OCI-LY3 (cell line): ENCODE data around the gene ZFYVE21.

Source experiments
- H2AFZ ChIP-seq: fragments of 200-600, 300-600 bp; shearing (Covaris generic); 2 replicates; pipeline ENCODE4 v1.6.0; 2014; ENCODE audit warnings: antibody characterized with exemption, low read depth, low read length
- H3K27ac ChIP-seq: fragments of 200-600, 300-600 bp; sonication (generic); 2 replicates; pipeline ENCODE4 v1.5.1; 2014; ENCODE audit warnings: mild to moderate bottlenecking, low read length, moderate library complexity, mixed read lengths
- H3K27me3 ChIP-seq: fragments of 200-600, 300-600 bp; sonication (generic); 2 replicates; pipeline ENCODE4 v1.6.1; 2014; ENCODE audit warnings: low read depth, low read length, mixed read lengths
- H3K36me3 ChIP-seq: fragments of 200-600, 300-600 bp; sonication (generic); replicated peaks from 2 replicates; pipeline ENCODE3; 2014; ENCODE audit warnings: low read depth, low read length, mixed read lengths
- H3K4me1 ChIP-seq: fragments of 300-600, 200-600 bp; sonication (generic); 2 replicates; pipeline ENCODE4 v1.6.1; 2014; ENCODE audit warnings: low read length, mixed read lengths
- H3K4me2 ChIP-seq: fragments of 200-600, 300-600 bp; sonication (generic); 2 replicates; pipeline ENCODE4 v1.6.1; 2014; ENCODE audit warnings: low read length, mixed read lengths
- H3K4me3 ChIP-seq: fragments of 300-600, 200-600 bp; sonication (generic); 2 replicates; pipeline ENCODE4 v1.5.1; 2014; ENCODE audit warnings: antibody characterized with exemption, mild to moderate bottlenecking, low read length, moderate library complexity
- H3K79me2 ChIP-seq: fragments of 300-600, 200-600 bp; shearing (Covaris generic); 2 replicates; pipeline ENCODE4 v1.6.1; 2014; ENCODE audit warnings: mild to moderate bottlenecking, low read length, mixed read lengths
- H3K9ac ChIP-seq: fragments of 300-600, 200-600 bp; shearing (Covaris generic); 2 replicates; pipeline ENCODE4 v1.6.0; 2014; ENCODE audit warnings: mild to moderate bottlenecking, low read length, moderate library complexity
- H3K9me3 ChIP-seq: fragments of 200-600, 300-600 bp; shearing (Covaris generic); 2 replicates; pipeline ENCODE4 v1.6.1; 2014; ENCODE audit warnings: low read length, mixed read lengths; ENCODE audit not compliant: insufficient read depth
- H4K20me1 ChIP-seq: fragments of 200-600, 300-600 bp; sonication (generic); 2 replicates; pipeline ENCODE4 v1.6.1; 2016; ENCODE audit warnings: low read length, mixed read lengths; ENCODE audit not compliant: insufficient read depth
- EZH2phosphoT487 ChIP-seq: fragments of 200-600 bp; shearing (Covaris generic); IDR thresholded peaks from 2 replicates; pipeline ENCODE4 v1.6.1; 2018; ENCODE audit warnings: antibody characterized with exemption, mixed run types, low read depth
- TF ChIP-seq, protein P1 (sequence below): fragments of 200-600, 300-600 bp; sonication (generic); IDR thresholded peaks from 2 replicates; pipeline ENCODE4 v1.5.1; 2014; ENCODE audit warnings: antibody characterized with exemption, low read length, low read depth

ZFYVE21 gene

DNA sequence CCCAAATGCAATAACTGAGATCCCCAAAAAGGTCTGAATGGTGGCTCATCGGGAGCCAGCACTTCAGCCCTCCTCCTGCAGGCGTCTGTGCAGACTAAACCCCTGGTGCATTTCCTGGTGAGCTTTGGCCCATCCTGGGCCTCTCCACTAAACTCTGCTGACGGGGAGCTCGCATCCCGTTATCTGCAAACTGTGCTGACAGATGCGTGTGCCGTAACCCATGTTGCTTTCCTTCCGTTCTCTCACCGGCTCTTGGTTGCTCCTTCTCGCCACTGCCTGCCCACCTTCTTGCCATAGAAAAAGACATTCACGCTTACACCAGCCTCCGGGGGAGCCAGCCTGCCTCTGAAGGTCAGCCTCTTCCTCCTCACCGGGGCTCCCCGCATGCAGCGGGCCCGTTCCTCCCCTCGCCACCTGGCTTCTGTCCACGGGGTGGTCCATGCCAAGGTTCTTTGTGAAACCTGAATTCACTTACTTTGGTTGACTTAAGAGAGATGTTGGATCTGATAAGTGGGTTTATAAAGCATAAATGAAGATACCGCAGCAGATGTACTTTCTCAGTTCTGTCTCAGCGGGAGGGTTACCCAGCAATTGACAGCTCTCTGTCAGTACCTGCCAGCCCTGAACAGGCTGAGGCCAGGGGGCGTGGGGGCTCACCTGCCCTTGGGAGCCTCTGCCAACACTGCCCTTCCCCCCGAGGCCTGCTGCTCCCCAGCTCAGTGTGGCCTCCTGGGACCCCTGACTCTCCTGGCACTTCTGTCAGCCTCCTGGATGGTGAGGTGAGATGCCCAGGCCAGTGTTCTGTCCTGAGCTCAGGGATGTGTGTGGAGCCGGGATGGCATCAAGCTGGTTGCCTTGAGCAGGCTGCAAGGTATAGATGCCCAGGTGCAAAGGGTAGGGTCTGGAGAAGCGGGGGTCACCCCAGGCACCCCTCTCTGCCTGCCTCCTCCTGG lies 14.2 kb downstream of the ZFYVE21 start:
- no peak overlapping the region for H2AFZ ChIP-seq
- no peaks in the 10 kb centered on the region for H4K20me1 ChIP-seq
- H3K4me3 ChIP-seq: no peak overlapping the region
- H3K9ac ChIP-seq: no peak overlapping the region
- TF ChIP-seq, protein P1, sequence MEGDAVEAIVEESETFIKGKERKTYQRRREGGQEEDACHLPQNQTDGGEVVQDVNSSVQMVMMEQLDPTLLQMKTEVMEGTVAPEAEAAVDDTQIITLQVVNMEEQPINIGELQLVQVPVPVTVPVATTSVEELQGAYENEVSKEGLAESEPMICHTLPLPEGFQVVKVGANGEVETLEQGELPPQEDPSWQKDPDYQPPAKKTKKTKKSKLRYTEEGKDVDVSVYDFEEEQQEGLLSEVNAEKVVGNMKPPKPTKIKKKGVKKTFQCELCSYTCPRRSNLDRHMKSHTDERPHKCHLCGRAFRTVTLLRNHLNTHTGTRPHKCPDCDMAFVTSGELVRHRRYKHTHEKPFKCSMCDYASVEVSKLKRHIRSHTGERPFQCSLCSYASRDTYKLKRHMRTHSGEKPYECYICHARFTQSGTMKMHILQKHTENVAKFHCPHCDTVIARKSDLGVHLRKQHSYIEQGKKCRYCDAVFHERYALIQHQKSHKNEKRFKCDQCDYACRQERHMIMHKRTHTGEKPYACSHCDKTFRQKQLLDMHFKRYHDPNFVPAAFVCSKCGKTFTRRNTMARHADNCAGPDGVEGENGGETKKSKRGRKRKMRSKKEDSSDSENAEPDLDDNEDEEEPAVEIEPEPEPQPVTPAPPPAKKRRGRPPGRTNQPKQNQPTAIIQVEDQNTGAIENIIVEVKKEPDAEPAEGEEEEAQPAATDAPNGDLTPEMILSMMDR: no peak
- TF ChIP-seq EZH2phosphoT487: no peak
- H3K79me2 ChIP-seq: no peaks in the 10 kb centered on the region
- no peak overlapping the region for H3K4me2 ChIP-seq
- peaks cover 3% of the 10 kb centered on the region for H3K36me3 ChIP-seq
- H3K27me3 ChIP-seq: no peaks in the 10 kb centered on the region
- no peaks in the 10 kb centered on the region for H3K4me1 ChIP-seq
- no peaks in the 10 kb centered on the region for H3K9me3 ChIP-seq
- no peak overlapping the region for H3K27ac ChIP-seq

DNA sequence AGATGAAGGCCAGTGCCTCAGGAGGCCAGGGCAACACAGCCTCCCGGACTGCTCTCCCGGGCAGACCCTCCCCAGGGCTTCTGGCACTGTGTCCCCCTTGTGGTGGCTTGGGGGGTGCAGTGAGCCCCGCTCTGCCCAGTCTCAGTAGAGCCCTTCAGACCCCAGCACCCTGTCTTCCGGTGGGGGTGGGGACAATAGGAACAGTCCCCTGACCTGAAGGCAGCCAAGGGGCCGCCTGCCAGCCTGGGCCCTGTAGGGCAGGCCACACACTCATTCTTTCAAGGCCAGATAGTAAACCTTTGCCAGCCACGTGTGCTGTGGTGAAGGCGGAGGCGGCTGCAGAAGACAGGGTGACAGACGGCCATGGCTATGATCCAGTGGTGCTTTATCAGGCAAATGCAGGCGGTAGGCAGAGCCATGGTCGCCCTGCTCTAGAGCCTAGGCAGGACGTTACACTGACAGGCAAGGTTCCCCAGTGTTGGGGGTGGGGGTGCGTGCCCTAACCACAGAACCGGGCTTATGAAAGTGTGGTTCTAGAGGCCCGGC lies 15.0 kb downstream of the ZFYVE21 start:
- Histone ChIP-seq H3K36me3 (peaks cover 3% of the 10 kb centered on the region), H3K79me2 (no peaks in the 10 kb centered on the region), H3K9ac (no peak overlapping the region), H4K20me1 (no peaks in the 10 kb centered on the region), H3K9me3 (no peaks in the 10 kb centered on the region), H2AFZ (no peak overlapping the region), H3K27me3 (no peaks in the 10 kb centered on the region), H3K4me1 (no peaks in the 10 kb centered on the region), H3K27ac (no peak overlapping the region), H3K4me2 (no peak overlapping the region), H3K4me3 (no peak overlapping the region)
- no peak for TF ChIP-seq EZH2phosphoT487
- TF ChIP-seq, protein P1: no peak

DNA sequence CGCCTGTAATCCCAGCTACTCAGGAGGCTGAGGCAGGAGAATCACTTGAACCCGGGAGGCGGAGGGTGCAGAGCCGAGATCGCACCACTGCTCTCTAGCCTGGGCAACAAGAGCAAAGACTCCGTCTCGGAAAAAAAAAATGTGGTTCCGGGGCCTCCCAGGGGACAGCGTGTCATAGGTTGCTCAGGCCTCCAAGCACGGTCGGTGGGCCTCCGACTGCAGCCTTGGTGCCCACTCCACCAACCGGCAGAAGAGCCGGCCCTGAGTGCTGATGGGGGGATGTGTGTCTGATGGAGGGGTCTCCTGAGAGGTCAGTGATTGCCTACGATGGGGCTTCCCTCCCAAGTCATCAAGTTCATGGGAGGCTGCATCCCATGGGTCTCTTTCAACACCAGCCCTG lies 15.9 kb downstream of the ZFYVE21 start:
- Histone ChIP-seq H2AFZ (no peak overlapping the region), H3K9ac (no peak overlapping the region), H3K4me3 (no peak overlapping the region), H3K79me2 (no peaks in the 10 kb centered on the region), H3K4me2 (no peak overlapping the region), H4K20me1 (no peaks in the 10 kb centered on the region), H3K9me3 (no peaks in the 10 kb centered on the region), H3K27me3 (no peaks in the 10 kb centered on the region), H3K36me3 (peaks cover 3% of the 10 kb centered on the region), H3K27ac (no peak overlapping the region), H3K4me1 (no peaks in the 10 kb centered on the region)
- no peak for TF ChIP-seq EZH2phosphoT487
- TF ChIP-seq, protein P1: no peak
